Measurements from ENCODE around the gene NSL1. TPM values are rescaled to one million over a fixed set of nuclear protein-coding genes. Genes with fewer than 3 reads are reported as not detected.
"Not testable (repeated sequence)": the region's sequence is repeated elsewhere in the genome, so short reads cannot be mapped to it uniquely, and the experiment has no call there.

Gene NSL1
- polyA plus RNA-seq, 1 donor (not counting 4 experiments of a cell fraction or from before 2014, with no cell fraction given) = 25.5 TPM

DNA sequence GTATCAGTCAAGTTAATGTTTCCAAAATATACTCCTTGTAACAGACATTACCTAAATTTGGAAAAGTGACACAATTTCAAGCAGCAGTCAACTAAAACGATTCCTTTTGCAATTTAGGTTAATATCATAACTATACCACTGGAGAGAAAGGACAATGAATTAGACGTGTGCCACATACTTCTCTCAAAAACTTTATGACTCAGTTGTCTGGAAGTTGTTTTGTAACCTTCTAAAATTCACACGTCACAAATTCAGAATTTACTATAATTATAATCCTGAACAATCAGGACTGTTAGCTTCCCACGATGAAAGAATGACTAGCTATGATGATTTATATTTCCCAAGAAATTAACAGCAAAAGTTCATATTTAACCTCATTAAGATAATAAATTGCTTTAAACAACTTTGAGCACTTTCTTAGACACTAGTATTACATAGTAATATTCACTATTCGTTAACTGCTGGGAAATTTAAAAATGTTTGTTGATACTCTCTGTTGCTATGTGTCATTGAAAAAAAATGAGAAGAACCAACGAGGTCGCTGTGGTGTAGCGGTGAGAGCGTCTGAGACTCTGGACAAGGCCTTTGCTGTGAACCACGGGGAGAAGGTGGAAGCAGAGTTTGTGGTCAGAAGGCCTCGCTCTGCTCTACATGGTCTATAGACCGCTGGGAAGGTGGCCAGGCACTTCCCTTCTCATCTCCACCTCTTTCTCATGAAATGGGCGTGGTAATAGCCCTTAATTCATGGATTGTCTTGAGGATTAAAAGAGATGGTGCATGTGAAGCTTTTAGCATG lies 64.0 kb downstream of the NSL1 start:
- Histone ChIP-seq H4K20me1 (ENCODE audit: control insufficient read depth, extremely low read depth, insufficient read depth, low read length) (no peaks in the 10 kb centered on the region), H2AFZ (ENCODE audit: control insufficient read depth, low read length) (no peak overlapping the region), H3K4me3 (ENCODE audit: control insufficient read depth in 2 of 3, extremely low read depth in 1 of 3, insufficient read depth in 2 of 3, low read depth in 1 of 3, low read length in 3 of 3) (no peak overlapping the region), H3K4me2 (ENCODE audit: control insufficient read depth, extremely low read depth, insufficient read depth, low read depth, low read length) (no peak overlapping the region), H3K79me2 (ENCODE audit: control insufficient read depth, insufficient read depth, low read length) (no peaks in the 10 kb centered on the region), H3K9ac (ENCODE audit: control insufficient read depth, extremely low read depth, insufficient read depth, low read length) (no peak overlapping the region), H3K36me3 (ENCODE audit: control insufficient read depth in 2 of 2, extremely low read depth in 1 of 2, insufficient read depth in 2 of 2, low read length in 2 of 2) (no peaks in the 10 kb centered on the region), H3K27ac (ENCODE audit: control insufficient read depth, insufficient read depth, low read length) (no peak overlapping the region), H3K9me1 (ENCODE audit: control insufficient read depth, extremely low read depth, insufficient read depth, low read length) (no peaks in the 10 kb centered on the region), H3K27me3 (ENCODE audit: control insufficient read depth, extremely low read depth, insufficient read depth, low read length) (no peaks in the 10 kb centered on the region), H3K9me3 (ENCODE audit: control insufficient read depth, low read depth, low read length) (no peaks in the 10 kb centered on the region), H3K4me1 (ENCODE audit: control insufficient read depth, extremely low read depth, insufficient read depth, low read length) (no peaks in the 10 kb centered on the region)
- FAIRE-seq (no peak), DNase-seq (ENCODE audit: low read depth, low spot score) (no peak)
- dilution Hi-C loops (cut with MboI; ENCODE audit: extremely low pct_ligation_motif_present, low sequenced_read_pairs) = no loop called here
- TF ChIP-seq, protein P1, sequence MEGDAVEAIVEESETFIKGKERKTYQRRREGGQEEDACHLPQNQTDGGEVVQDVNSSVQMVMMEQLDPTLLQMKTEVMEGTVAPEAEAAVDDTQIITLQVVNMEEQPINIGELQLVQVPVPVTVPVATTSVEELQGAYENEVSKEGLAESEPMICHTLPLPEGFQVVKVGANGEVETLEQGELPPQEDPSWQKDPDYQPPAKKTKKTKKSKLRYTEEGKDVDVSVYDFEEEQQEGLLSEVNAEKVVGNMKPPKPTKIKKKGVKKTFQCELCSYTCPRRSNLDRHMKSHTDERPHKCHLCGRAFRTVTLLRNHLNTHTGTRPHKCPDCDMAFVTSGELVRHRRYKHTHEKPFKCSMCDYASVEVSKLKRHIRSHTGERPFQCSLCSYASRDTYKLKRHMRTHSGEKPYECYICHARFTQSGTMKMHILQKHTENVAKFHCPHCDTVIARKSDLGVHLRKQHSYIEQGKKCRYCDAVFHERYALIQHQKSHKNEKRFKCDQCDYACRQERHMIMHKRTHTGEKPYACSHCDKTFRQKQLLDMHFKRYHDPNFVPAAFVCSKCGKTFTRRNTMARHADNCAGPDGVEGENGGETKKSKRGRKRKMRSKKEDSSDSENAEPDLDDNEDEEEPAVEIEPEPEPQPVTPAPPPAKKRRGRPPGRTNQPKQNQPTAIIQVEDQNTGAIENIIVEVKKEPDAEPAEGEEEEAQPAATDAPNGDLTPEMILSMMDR (optimal IDR thresholded peaks at IDR 0.05 in 1 of 3, IDR thresholded peaks at IDR 0.05 in 1 of 3, conservative IDR thresholded peaks at IDR 0.05 in 1 of 3; ENCODE audit: extremely low read depth in 1 of 3, insufficient read depth in 2 of 3, low read length in 3 of 3) = no peak
- no peak for TF ChIP-seq EZH2 (IDR thresholded peaks at IDR 0.05; ENCODE audit: low read length)

DNA sequence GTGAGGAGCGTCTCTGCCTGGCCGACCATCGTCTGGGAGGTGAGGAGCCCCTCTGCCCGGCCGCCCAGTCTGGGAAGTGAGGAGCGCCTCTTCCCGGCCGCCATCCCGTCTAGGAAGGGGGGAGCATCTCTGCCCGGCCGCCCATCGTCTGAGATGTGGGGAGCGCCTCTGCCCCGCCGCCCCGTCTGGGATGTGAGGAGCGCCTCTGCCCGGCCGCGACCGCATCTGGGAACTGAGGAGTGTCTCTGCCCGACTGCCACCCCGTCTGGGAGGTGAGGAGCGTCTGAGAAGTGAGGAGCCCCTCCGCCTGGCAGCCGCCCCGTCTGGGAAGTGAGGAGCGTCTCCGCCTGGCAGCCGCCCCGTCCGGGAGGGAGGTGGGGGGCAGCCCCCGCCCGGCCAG lies 66.9 kb downstream of the NSL1 start:
- dilution Hi-C loops (cut with MboI; ENCODE audit: extremely low pct_ligation_motif_present, low sequenced_read_pairs); DNase-seq (ENCODE audit: low read depth, low spot score); H3K36me3 ChIP-seq (ENCODE audit: control insufficient read depth in 2 of 2, extremely low read depth in 1 of 2, insufficient read depth in 2 of 2, low read length in 2 of 2); H2AFZ ChIP-seq (ENCODE audit: control insufficient read depth, low read length); H3K9ac ChIP-seq (ENCODE audit: control insufficient read depth, extremely low read depth, insufficient read depth, low read length); H3K27me3 ChIP-seq (ENCODE audit: control insufficient read depth, extremely low read depth, insufficient read depth, low read length); H3K4me2 ChIP-seq (ENCODE audit: control insufficient read depth, extremely low read depth, insufficient read depth, low read depth, low read length); H3K79me2 ChIP-seq (ENCODE audit: control insufficient read depth, insufficient read depth, low read length); H3K4me3 ChIP-seq (ENCODE audit: control insufficient read depth in 2 of 3, extremely low read depth in 1 of 3, insufficient read depth in 2 of 3, low read depth in 1 of 3, low read length in 3 of 3); H4K20me1 ChIP-seq (ENCODE audit: control insufficient read depth, extremely low read depth, insufficient read depth, low read length); FAIRE-seq; H3K27ac ChIP-seq (ENCODE audit: control insufficient read depth, insufficient read depth, low read length); H3K9me3 ChIP-seq (ENCODE audit: control insufficient read depth, low read depth, low read length); H3K9me1 ChIP-seq (ENCODE audit: control insufficient read depth, extremely low read depth, insufficient read depth, low read length): not testable (repeated sequence)
- peaks cover 12% of the 10 kb centered on the region for H3K4me1 ChIP-seq (ENCODE audit: control insufficient read depth, extremely low read depth, insufficient read depth, low read length)

Data from keratinocyte (primary cell).